T follicular helper cell (primary cell): ENCODE measurements around the gene BRCA1.
"Not testable (repeated sequence)": the region's sequence is repeated elsewhere in the genome, so short reads cannot be mapped to it uniquely, and the experiment has no call there.

ENCODE experiments used
- DNase-seq: peaks from one replicate; pipeline ENCODE4 v3.0.0-alpha.2; 2020; ENCODE audit warnings: low read depth
- total RNA-seq, 2 experiments: gene quantifications; one replicate each; lab custom pipeline; 2026; lab: John Stamatoyannopoulos, UW

BRCA1 gene
- total RNA-seq = 7.6 to 11.8 reads per million in 2 experiments

DNA sequence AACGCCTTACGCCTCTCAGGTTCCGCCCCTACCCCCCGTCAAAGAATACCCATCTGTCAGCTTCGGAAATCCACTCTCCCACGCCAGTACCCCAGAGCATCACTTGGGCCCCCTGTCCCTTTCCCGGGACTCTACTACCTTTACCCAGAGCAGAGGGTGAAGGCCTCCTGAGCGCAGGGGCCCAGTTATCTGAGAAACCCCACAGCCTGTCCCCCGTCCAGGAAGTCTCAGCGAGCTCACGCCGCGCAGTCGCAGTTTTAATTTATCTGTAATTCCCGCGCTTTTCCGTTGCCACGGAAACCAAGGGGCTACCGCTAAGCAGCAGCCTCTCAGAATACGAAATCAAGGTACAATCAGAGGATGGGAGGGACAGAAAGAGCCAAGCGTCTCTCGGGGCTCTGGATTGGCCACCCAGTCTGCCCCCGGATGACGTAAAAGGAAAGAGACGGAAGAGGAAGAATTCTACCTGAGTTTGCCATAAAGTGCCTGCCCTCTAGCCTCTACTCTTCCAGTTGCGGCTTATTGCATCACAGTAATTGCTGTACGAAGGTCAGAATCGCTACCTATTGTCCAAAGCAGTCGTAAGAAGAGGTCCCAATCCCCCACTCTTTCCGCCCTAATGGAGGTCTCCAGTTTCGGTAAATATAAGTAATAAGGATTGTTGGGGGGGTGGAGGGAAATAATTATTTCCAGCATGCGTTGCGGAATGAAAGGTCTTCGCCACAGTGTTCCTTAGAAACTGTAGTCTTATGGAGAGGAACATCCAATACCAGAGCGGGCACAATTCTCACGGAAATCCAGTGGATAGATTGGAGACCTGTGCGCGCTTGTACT lies at the start of gene BRCA1:
Gene BRCA1, minus strand, starts transcription at position 232 of the 834 bp plus-strand sequence. CDS start 1,268 bp downstream, outside the sequence.
- peak; percentile 90 for DNase-seq

DNA sequence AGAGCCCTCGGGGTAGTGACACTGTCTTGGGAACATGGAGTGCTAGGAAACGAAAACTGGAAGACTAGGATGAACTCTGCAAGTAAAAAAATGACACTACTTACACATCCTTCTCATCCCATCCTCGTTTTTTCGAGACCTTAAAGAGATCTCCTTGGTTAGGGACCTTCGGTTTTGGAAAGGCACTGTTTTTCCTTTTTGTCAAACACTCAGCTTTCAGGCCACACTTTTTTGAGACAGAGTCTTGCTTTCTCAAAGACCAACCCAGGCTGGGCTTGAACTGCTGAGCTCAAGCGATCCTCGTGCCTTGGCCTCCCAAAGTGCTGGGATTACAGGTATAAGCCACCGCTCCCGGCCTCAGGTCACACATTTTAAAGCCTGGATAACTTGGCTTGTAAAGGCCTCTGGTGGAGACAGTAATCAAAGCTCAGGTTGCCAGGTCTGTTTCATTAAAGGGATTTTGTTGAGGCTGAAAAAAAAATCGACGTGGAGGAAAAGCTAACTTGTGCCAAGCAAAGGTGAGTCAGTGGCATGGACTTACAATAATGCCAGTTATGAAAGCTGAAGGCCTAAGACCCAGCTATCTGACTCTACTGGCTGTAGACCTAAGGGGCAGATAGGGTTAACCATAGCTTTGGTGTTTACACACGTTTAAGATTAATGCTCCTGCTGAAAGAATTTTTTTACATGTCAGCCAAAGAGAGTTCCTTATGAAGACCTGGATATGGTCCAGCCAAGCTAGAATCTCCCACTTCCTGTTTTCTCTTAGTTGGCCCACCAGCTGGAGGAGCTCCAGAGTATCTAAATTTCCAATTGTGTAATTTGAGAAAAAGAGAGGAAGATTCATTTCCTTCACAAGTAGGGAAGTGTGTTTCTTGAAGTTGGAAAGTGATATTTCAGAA lies 46.7 kb upstream of the BRCA1 start:
- DNase-seq = no peak

DNA sequence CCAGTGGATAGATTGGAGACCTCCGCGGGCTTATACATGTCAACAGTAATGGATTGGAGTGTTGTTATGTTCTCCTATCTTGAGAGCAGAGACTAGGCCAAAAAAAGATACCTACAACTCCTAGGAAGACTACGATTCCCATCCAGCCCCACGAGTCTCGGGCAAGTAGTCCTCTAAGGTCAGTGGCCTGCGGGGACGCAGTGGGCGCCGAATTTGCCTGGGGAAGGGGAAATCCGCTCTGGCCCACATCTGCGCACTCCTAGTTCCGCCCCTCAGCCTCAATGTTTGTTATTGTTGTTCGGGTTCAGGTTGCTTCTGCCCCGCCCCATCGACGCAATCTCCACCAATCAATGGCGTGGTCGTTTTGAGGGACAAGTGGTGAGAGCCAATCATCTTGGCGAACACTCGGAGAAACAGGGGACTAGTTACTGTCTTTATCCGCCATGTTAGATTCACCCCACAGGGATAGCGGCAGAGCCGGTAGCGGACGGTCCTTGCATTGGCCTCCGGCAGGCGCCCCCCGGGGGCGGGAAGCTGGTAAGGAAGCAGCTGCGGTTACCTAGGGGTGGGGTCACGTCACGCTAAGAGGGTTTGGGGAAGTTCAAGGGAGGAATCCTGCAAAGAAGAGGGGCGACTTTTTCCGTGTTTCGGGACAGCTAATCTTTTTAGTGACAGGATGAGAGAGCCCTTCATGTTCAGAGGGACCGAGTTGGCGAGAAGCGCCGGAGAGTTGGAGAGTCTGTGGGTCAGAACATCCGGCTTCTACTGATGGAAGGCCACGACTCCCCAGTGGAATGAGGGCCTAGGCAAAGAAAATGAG lies 45.8 kb upstream of the BRCA1 start, which contains the start of gene NBR1:
Gene NBR1, plus strand, starts transcription at position 449 of the 820 bp plus-strand sequence. CDS start 4,586 bp downstream, outside the sequence.
- DNase-seq = peak; percentile 94

DNA sequence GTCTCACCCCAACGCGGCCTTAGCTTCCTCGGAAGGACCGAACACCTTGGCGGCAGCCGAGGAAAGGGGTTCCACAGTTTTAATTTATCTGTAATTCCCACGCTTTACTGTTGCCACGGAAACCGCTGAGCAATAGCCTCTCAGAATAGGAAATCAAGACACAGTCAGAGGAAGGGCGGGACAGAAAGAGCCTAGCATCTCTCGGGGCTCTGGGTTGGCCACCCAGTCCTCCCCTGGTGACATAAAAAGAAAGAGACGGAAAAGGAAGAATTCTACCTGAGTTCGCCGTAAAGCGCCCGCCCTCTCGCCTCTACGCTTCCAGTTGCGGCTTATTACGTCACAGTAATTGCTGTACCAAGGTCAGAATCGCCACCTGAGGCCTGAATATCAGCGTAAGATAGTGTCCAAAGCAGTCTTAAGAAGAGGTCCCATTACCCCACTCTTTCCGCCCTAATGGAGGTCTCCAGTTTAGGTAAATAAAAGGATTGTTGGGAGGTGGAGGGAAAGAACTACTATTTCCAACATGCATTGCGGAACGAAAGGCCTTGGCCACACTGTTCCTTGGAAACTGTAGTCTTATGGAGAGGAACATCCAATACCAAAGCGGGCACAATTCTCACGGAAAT lies 45.1 kb upstream of the BRCA1 start:
- peak; percentile 83 for DNase-seq

DNA sequence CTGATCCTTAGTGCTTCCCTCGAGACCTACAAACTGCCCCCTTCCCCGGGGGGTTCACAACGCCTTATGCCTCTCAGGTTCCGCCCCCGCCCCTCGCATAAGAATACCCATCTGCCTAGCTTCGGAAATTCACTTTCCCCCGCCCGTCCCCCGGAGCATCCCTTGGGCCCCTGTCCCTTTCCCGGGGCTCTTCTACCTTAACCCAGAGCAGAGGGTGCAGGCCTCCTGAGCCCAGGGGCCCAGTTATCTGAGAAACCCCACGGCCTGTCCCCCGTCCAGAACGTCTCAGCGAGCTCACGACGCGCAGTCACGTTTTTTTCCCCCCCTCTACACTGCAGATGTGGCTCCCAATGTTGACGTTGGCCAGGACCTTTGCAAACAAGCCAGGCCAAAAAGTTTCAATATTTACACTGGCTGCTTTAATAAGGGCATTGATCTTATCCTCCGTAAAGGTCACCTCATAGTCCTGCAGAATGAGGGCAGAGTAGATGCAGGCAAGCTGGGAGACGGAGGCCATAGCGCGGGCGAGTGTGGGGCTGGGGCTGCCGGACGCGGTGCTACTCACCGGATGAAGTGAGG lies 44.5 kb upstream of the BRCA1 start:
- no peak for DNase-seq

DNA sequence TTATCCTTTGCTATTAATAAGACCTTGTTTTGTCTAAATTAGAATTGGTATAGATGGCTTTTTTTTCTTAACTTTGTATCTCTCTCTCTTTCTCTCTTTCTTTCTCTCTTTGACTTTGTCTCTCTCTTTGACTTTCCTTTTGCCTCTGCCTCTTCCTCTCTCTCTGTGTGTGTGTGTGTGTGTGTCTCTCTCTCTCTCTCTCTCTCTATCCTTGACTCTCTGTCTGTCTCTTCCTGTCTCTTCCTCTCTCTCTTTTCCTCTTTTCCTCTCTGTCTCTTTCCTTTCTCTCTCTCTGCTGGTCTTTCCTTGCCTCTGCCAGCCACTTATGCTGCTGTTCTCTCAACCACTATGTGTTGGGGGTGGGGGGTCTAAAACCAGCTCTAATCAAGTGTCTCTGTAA lies 40.8 kb upstream of the BRCA1 start:
- not testable (repeated sequence) for DNase-seq

DNA sequence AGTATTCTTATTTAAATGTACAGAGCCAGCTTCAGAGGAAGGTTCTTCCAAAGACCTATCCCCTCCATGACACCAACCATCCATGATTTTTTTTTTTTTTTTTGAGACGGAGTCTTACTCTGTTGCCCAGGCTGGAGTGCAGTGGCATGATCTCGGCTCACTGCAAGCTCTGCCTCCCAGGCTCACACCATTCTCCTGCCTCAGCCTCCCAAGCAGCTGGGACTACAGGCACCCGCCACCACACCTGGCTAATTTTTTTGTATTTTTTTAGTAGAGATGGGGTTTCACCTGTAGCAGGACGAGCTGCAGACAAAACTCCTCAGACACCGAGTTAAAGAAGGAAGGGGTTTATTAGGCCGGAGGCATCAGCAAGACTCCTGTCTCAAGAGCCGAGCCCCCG lies 34.8 kb upstream of the BRCA1 start:
- DNase-seq = not testable (repeated sequence)

DNA sequence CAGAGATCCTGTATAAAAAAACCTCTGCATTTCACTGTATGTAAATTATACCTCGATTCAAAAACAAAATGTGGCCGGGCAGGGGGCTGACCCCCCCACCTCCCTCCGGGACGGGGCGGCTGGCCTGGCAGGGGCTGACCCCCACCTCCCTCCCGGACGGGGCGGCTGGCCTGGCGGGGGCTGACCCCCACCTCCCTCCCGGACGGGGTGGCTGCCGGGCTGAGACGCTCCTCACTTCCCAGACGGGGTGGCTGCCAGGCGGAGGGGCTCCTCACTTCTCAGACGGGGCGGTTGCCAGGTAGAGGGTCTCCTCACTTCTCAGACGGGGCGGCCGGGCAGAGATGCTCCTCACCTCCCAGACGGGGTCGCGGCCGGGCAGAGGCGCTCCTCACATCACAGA lies 34.1 kb upstream of the BRCA1 start:
- DNase-seq = not testable (repeated sequence)

DNA sequence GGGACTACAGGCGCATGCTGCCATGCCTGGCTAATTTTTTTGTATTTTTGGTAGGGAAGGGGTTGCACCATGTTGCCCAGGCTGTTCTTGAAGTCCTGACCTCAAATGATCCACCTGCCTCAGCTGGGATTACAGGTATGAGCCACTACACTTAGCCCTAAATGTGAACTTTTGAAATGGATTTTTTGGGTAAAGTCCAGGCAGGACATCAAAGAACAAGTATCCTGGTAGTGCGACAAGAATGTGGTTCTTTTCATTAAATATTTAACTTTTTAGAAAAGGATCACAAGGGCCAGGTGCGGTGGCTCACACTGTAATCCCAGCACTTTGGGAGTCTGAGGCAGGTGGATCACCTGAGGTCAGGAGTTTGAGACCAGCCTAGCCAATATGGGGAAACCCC lies 30.5 kb upstream of the BRCA1 start:
- no peak for DNase-seq

DNA sequence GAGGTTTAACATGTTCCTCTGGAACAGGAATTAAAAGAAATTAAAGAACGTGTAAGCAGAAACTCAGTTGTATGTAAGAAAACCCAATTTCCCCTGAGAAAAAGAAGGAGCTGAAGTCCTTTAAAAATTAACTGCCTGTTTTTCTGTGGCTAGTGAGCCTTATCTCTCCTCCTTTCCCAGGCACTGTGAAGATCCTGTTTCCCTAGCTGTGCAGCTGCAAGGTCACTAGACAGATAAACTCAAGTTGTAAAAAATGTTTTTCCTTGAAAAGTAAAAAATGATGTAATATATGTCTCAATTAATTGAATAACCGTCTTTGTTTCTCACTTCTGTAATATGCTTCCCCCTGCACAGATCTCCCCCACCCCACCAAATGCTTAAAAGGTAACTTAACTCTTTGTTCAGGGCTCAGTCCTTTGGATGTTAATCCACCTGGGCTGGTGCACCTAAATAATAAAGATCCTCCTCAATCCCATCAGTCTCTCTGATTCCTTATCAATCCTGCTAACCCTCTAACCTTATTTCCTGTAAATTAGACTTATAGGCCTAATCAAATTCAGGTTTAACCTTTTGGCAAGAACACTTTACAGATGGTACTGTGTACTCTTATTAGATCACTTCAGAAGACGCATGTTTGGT lies 28.2 kb upstream of the BRCA1 start:
- not testable (repeated sequence) for DNase-seq

DNA sequence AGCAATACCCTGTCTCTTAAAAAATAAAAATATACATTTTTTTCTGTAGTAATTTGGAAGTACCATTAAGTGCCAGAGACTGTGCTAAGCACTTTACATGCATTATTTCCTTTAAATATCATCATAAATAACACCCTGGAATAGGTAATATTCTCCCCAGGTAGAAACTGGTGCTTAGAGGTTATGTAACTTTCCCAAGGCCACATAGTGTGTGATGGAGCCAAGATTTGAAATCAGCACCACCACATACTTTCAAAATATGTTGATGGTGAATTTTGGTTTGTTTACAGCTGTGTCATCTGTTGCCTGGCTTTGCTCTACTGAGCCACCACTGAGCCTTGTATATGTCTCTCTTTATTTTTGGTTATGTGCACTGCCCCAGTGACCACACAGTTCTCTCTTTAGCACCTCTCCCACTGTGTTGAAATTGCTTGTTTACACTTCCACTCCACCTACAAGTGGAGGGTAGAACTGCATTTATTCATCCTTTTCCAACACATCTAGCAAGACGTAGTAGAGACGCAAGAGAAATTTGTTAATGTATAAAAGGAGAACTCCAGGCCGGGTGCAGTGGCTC lies 26.8 kb upstream of the BRCA1 start:
- DNase-seq = no peak

DNA sequence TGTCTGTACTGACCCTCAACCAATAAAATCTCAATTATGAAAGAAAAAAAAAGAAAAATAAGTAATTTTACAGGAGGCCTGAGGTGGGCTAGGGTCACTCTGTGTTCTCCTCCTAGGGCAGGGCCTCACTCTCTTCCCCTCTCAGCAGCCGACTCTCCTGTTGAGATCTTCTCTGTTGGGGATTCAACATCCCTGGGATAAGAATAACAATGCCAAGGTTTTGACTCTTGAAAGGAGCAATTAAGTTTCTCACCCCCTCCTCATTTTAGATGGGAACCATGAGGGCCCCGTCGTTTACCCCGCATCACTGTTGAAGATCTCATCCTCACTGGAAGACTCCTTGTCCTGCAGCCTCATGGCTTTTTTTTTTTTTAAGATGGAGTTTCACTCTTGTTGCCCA lies 21.5 kb upstream of the BRCA1 start:
- DNase-seq = no peak

DNA sequence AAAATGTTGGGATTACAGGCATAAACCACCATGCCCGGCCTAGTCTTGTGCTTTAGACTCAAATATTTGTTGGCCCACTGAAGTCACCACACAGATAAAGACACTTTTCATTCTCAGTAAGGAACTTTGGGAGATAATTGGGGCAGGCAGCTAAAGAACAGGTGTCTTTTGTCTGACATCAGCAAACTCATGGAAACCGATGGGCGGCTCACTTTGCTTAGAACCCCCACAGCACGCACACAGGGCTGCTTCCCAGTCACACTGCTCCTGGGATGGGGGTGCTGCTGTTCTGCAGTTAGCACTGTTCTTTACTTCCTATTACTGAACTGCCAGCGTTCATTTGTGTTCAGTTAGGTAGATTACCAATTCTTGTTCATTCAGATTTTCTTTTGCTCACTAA lies 18.0 kb upstream of the BRCA1 start:
- no peak for DNase-seq

DNA sequence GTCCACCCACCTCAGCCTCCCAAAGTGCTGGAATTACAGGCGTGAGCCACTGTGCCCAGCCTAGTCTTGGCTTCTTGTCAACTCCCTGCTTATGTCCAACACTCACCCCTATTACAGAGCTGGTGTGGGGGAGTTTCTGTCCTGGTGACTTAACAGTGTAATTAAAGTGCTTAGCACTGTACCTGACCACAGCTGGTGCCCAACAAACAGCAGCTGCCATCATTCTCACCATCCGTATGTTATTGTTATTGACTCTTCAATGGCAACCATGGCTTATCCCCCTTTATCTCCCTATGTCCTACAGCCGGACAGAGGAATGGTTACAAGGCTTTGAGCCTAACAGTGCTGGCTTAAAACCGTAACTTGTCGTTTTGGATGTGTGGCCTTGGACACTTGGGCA lies 17.0 kb upstream of the BRCA1 start:
- DNase-seq = no peak

DNA sequence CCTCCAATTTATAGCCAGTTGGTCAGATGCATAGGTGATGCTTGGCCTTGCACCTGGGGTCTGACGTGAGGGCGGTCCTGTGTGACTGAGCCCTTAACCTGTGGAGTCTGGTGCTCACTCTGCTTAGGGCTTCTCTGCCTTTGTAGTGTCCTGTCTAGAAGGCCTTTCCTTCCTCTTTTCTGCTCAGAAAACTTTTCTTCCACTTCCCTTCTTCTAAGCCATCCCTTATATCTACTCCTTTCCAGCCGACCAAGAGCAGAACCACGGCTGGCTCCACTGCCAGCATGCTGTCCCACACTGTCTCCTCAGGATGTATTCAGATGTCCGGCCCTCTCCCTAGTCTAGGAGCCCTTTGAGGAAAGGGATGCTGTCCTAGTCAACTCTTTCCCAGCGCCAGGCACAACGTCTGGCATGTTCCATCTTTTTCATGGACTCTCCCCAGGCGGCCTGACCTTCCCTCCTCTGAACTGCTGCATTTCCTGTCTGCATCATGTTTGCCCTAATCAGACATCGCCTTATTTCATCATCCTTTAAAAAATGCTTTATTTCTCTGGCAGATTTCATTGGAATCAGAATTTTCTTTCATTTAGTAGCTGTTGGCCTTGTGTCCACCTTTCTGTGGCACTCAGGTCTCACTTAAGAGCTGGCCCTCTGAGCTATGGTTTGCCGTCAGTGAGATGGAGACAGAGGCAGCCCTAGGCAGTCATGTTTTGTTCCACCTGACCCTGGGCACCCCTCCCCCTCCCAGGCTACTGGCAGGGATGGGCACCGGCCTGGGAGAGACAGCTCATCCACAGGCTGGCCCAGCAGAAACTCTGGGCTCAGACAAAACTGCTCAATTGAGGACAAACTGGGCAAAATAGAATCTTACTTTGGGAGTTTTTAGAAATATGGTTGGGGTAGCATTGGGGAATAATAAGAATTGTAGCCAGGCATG lies 15.5 kb upstream of the BRCA1 start:
- no peak for DNase-seq

DNA sequence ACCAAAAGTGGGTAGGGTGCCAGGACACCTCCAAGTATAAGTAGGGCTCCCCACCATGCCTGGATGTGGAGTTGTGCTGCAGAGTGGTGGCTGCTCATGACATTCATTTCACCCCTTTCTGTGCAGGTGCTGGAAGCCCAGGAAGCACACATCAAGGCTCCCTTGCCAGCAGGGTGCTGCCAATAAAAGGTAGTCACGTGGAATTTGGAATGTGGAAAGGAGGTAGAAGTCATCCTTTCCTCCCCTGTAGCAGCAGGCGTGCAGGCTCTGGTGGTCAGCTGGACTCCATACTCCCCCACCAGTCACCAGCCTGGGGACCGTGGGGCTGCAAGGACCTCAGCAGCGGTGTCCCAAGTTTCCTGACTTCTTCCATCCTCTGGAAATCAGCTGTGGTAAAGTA lies 13.4 kb upstream of the BRCA1 start:
- not testable (repeated sequence) for DNase-seq

DNA sequence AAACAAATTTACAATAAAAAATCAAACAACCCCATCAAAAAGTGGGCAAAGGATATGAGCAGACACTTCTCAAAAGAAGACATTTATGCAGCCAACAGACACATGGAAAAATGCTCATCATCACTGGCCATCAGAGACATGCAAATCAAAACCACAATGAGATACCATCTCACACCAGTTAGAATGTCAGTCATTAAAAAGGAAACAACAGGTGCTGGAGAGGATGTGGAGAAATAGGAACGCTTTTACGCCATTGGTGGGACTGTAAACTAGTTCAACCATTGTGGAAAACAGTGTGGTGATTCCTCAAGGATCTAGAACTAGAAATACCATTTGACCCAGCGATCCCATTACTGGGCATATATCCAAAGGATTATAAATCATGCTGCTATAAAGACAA lies 11.4 kb upstream of the BRCA1 start:
- not testable (repeated sequence) for DNase-seq

DNA sequence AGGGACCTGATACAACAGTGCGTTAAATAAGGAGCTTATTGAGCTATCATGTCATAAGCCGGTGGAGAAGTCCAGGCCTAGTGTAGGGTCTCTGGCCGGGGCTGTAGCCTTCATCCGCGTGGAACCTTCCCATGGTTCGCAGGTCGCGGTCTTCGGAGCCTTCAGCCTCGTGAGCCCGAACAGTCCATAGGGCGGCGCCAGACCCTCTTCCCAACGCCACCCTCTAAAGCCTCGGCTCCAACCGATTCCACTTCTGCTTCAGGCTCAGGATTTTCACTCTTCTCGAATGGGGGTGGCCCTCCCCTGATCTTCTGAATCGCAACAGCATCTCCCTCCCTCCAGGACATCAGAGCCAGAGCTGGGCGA lies 10.3 kb upstream of the BRCA1 start:
- DNase-seq = no peak
